H1 (cell line): ENCODE measurements around the gene TRIM10. TPM values are rescaled to one million over a fixed set of nuclear protein-coding genes. Genes with fewer than 3 reads are reported as not detected.

Experiments
- CTCF ChIA-PET: fragments of 300-600 bp; sonication (Branson Sonifier 250); formaldehyde crosslinking; loops from one replicate; lab custom pipeline; 2021; ENCODE audit not compliant: partially characterized antibody; lab: Charles Lee
- POLR2A ChIA-PET: fragments of 300-600 bp; sonication (Branson Sonifier 250); formaldehyde crosslinking; loops from one replicate; lab custom pipeline; 2021; ENCODE audit warnings: inconsistent platforms; ENCODE audit not compliant: partially characterized antibody; lab: Charles Lee
- DNase-seq, 2 experiments: peaks; one replicate each; pipeline versions ENCODE4 v3.0.0 to v3.0.0-alpha.2; 2010 to 2022; ENCODE audit warnings: low spot score in 2 of 2, low read depth in 1 of 2, mixed read lengths in 1 of 2
- FAIRE-seq: peaks from 2 replicates; lab custom pipeline; 2011; peaks lifted over from hg19 to GRCh38; lab: Jason Lieb, UNC
- H2AFZ ChIP-seq: 2 replicates; pipeline ENCODE4 v1.8.1; 2012; ENCODE audit warnings: low read length, inconsistent platforms
- H2AK5ac ChIP-seq: 2 replicates; pipeline ENCODE4 v1.6.1; 2013; ENCODE audit warnings: low read depth, low read length
- H2BK120ac ChIP-seq: replicated peaks from 2 replicates; pipeline ENCODE3; 2013; ENCODE audit warnings: low read depth, low read length, inconsistent platforms
- H2BK12ac ChIP-seq: 2 replicates; pipeline ENCODE4 v1.6.1; 2013; ENCODE audit warnings: low read depth, low read length
- H2BK15ac ChIP-seq: 2 replicates; pipeline ENCODE4 v1.6.1; 2013; ENCODE audit warnings: low read length
- H2BK20ac ChIP-seq: 2 replicates; pipeline ENCODE4 v1.6.1; 2013; ENCODE audit warnings: low read length
- H2BK5ac ChIP-seq: 2 replicates; pipeline ENCODE4 v1.6.1; 2013; ENCODE audit warnings: low read depth, low read length
- H3K14ac ChIP-seq: 2 replicates; pipeline ENCODE4 v1.6.1; 2013; ENCODE audit warnings: inconsistent platforms; ENCODE audit not compliant: insufficient read length
- H3K18ac ChIP-seq: 2 replicates; pipeline ENCODE4 v1.6.1; 2013; ENCODE audit warnings: low read length; ENCODE audit errors: extremely low read depth
- H3K23ac ChIP-seq: 2 replicates; pipeline ENCODE4 v1.6.1; 2013; ENCODE audit warnings: inconsistent platforms; ENCODE audit not compliant: insufficient read length
- H3K23me2 ChIP-seq: 2 replicates; pipeline ENCODE4 v1.6.1; 2013; ENCODE audit warnings: low read depth, low read length
- H3K27ac ChIP-seq: 2 replicates; pipeline ENCODE4 v1.6.1; 2011; ENCODE audit warnings: low read depth, low read length, inconsistent platforms
- H3K27me3 ChIP-seq, 4 experiments: replicated peaks in 1 of 4; 1 replicate in 1 of 4; 2 replicates in 3 of 4; pipeline versions ENCODE4 v1.6.1 to v1.8.1; 2011 to 2013; ENCODE audit warnings: low read length in 3 of 4, mild to moderate bottlenecking in 3 of 4, inconsistent platforms in 2 of 4, mixed read lengths in 2 of 4, moderate library complexity in 1 of 4; ENCODE audit not compliant: control insufficient read depth in 3 of 4, insufficient read depth in 3 of 4; ENCODE audit errors: extremely low read depth in 1 of 4
- H3K36me3 ChIP-seq, 4 experiments: 2 replicates each; pipeline versions ENCODE4 v1.6.1 to v1.8.1; 2011 to 2013; ENCODE audit warnings: mild to moderate bottlenecking in 4 of 4, low read length in 3 of 4, moderate library complexity in 2 of 4, control low read depth in 1 of 4, inconsistent platforms in 1 of 4; ENCODE audit not compliant: insufficient read depth in 4 of 4, control insufficient read depth in 2 of 4
- H3K4ac ChIP-seq: replicated peaks from 2 replicates; pipeline ENCODE3; 2013; ENCODE audit warnings: low read length, low read depth, mixed read lengths, inconsistent platforms; ENCODE audit not compliant: insufficient read length
- H3K4me1 ChIP-seq, 4 experiments: replicated peaks in 1 of 4; 1 replicate in 1 of 4; 2 replicates in 3 of 4; pipeline versions ENCODE4 v1.6.1 to v1.8.1; 2011 to 2013; ENCODE audit warnings: low read length in 3 of 4, inconsistent platforms in 2 of 4, mixed read lengths in 1 of 4; ENCODE audit not compliant: insufficient read depth in 4 of 4, control insufficient read depth in 3 of 4
- H3K4me2 ChIP-seq, 2 experiments: 2 replicates each; pipeline versions ENCODE4 v1.6.1 to v1.8.1; 2011 to 2013; ENCODE audit warnings: low read depth in 2 of 2, low read length in 2 of 2, control low read depth in 1 of 2, inconsistent platforms in 1 of 2, mild to moderate bottlenecking in 1 of 2; ENCODE audit not compliant: insufficient read depth in 1 of 2
- H3K4me3 ChIP-seq, 4 experiments: fragments of 200-600, 300-600 bp in 1 of 4; sonication (generic), shearing (Covaris generic), sonication (Bioruptor Twin) in 1 of 4; 2 replicates each; pipeline versions ENCODE4 v1.5.1 to v1.8.1; 2011 to 2016; ENCODE audit warnings: low read length in 4 of 4, low read depth in 3 of 4, control low read depth in 2 of 4, inconsistent platforms in 2 of 4, mild to moderate bottlenecking in 2 of 4, mixed read lengths in 1 of 4, moderate library complexity in 1 of 4; ENCODE audit not compliant: insufficient read depth in 2 of 4; ENCODE audit errors: extremely low read depth in 1 of 4
- H3K56ac ChIP-seq: replicated peaks from 2 replicates; pipeline ENCODE3; 2013; ENCODE audit warnings: low read depth, mild to moderate bottlenecking, mixed read lengths, low read length, inconsistent platforms; ENCODE audit not compliant: insufficient read length
- H3K79me1 ChIP-seq: 2 replicates; pipeline ENCODE4 v1.6.1; 2013; ENCODE audit warnings: low read depth, low read length, control low read depth
- H3K79me2 ChIP-seq, 2 experiments: 2 replicates each; pipeline versions ENCODE4 v1.6.1 to v1.8.1; 2012 to 2013; ENCODE audit warnings: low read length in 2 of 2, mild to moderate bottlenecking in 2 of 2, inconsistent platforms in 1 of 2; ENCODE audit not compliant: insufficient read depth in 2 of 2, control insufficient read depth in 1 of 2
- H3K9ac ChIP-seq, 4 experiments: replicated peaks in 1 of 4; 1 replicate in 1 of 4; 2 replicates in 3 of 4; pipeline versions ENCODE4 v1.6.1 to v1.8.1; 2011 to 2013; ENCODE audit warnings: low read depth in 3 of 4, low read length in 3 of 4, control low read depth in 2 of 4, mild to moderate bottlenecking in 2 of 4, moderate library complexity in 2 of 4, inconsistent platforms in 1 of 4; ENCODE audit errors: extremely low read depth in 1 of 4
- H3K9me3 ChIP-seq, 2 experiments: 2 replicates each; pipeline versions ENCODE4 v1.6.1 to v1.8.1; 2012 to 2013; ENCODE audit warnings: mild to moderate bottlenecking in 2 of 2, moderate library complexity in 2 of 2, control low read depth in 1 of 2, inconsistent platforms in 1 of 2, low read depth in 1 of 2, low read length in 1 of 2, mixed read lengths in 1 of 2; ENCODE audit not compliant: insufficient read depth in 2 of 2
- H4K20me1 ChIP-seq, 2 experiments: replicated peaks in 1 of 2; 2 replicates each; pipeline versions ENCODE3 to v1.8.1; 2011 to 2013; ENCODE audit warnings: inconsistent platforms in 2 of 2, low read length in 2 of 2, mild to moderate bottlenecking in 1 of 2; ENCODE audit not compliant: insufficient read depth in 2 of 2, control insufficient read depth in 1 of 2
- H4K5ac ChIP-seq: 2 replicates; pipeline ENCODE4 v1.6.1; 2013; ENCODE audit warnings: low read length, low read depth, mixed read lengths, inconsistent platforms; ENCODE audit not compliant: insufficient read length
- H4K8ac ChIP-seq: 2 replicates; pipeline ENCODE4 v1.8.0; 2013; ENCODE audit warnings: mild to moderate bottlenecking, moderate library complexity, low read length, inconsistent platforms; ENCODE audit not compliant: insufficient read depth; ENCODE audit errors: extremely low read depth
- H4K91ac ChIP-seq: replicated peaks from 2 replicates; pipeline ENCODE3; 2013; ENCODE audit warnings: low read length, mixed read lengths, inconsistent platforms; ENCODE audit not compliant: insufficient read length
- BRCA1 ChIP-seq: IDR thresholded peaks from 2 replicates; pipeline ENCODE4 v1.6.1; 2012; ENCODE audit warnings: low read depth, low read length, improper control_type of control experiment
- JUN ChIP-seq: IDR thresholded peaks from 2 replicates; pipeline ENCODE4 v1.6.1; 2011; ENCODE audit warnings: low read depth, mild to moderate bottlenecking, improper control_type of control experiment, low read length
- RXRA ChIP-seq: IDR thresholded peaks from 2 replicates; pipeline ENCODE4 v1.6.1; 2011; ENCODE audit warnings: low read depth, mild to moderate bottlenecking, low read length, moderate library complexity; ENCODE audit not compliant: insufficient read depth
- SRF ChIP-seq: IDR thresholded peaks from 2 replicates; pipeline ENCODE4 v1.6.1; 2011; ENCODE audit warnings: mild to moderate bottlenecking, low read depth, low read length, moderate library complexity
- TBP ChIP-seq: IDR thresholded peaks from 2 replicates; pipeline ENCODE4 v1.6.1; 2011; ENCODE audit warnings: low read depth, low read length, improper control_type of control experiment
- WGBS, 2 experiments: shearing (Covaris generic) in 1 of 2; methylation state at CpG; one replicate each; pipeline versions ENCODE4 v1.1.6 to v1.1.7; 2013 to 2015; ENCODE audit warnings: low lambda C conversion rate in 2 of 2, mixed read lengths in 2 of 2, inconsistent platforms in 1 of 2, low coverage in 1 of 2, missing lambda C conversion rate in 1 of 2; ENCODE audit not compliant: insufficient replicate concordance in 2 of 2, insufficient coverage in 1 of 2, insufficient read length in 1 of 2; ENCODE audit errors: extremely low coverage in 1 of 2, missing lambda C conversion rate in 1 of 2; 5-methylcytosine and 5-hydroxymethylcytosine counted together
- polyA plus RNA-seq, 7 experiments: library from polyadenylated mRNA; depleted of rRNA in 3 of 7; stranded (reverse) in 5 of 7; unstranded in 2 of 7; fragments of >200 nt in 5 of 7; fragments of 200-250 nt in 2 of 7; gene quantifications; 1 replicate in 5 of 7; 2 replicates in 1 of 7; 4 replicates in 1 of 7; pipeline versions ENCODE4 v1.2.1 to v1.2.3, GENCODE V29; 2011 to 2013; ENCODE audit warnings: missing spikeins in 2 of 7, mixed read lengths in 2 of 7
- total RNA-seq: library from RNA; stranded (reverse); fragmentation: NEBNext Ultra II Directional; extraction: Animal tissue kit (Norgen Biotek cat#: 25700); gene quantifications from 2 replicates; pipeline ENCODE4 v1.2.1, GENCODE V29; 2021

The TRIM10 gene
- total and polyA plus RNA-seq, 2 of the 8 experiments (the other 6 are each of a cell fraction or from before 2014, with no cell fraction given), result 0.06 TPM; not detected in 1

DNA sequence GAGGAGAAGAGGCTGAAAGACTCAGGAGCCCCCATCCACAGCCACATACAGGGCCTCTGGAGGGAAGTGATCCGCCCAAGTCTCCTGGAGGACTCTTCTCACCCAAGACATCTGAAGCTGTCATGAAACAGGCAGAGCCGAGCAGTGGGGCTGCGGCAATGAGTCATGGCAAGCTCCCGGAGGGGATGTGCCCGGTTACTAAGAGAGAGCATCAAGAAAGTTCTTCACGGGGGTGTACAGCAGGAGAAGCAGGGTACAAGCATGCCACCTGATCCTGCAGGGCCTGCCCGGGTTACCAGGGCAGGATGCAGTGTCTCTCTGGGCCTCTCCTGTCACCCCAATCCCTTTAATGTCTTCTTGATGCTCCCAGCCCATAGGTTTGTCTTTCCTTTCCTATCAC, 31.1 kb upstream of the TRIM10 start:
- no peak for FAIRE-seq
- H3K36me3 ChIP-seq, result peaks cover 5 to 45% (median 28%) of the 10 kb centered on the region in 4 experiments; a peak in 6 of 8 replicates

More for the DNA sequence above, 31.1 kb upstream of the TRIM10 start:
- no peak overlapping the region for H2BK5ac ChIP-seq
- no peak overlapping the region for H3K4me3 ChIP-seq
- no peaks in the 10 kb centered on the region for H3K27me3 ChIP-seq
- H4K20me1 ChIP-seq, result peaks cover 6 to 12% of the 10 kb centered on the region in 2 experiments
- H4K5ac ChIP-seq, result no peak overlapping the region
- no peak overlapping the region for H2AFZ ChIP-seq
- ChIA-PET POLR2A (no interaction called here), CTCF (interaction anchor here (1.5 kb wide), 1 partner anchor 78 kb away, joined by 3 read pairs; no protein-coding TSS in a partner anchor)
- no peak for DNase-seq
- no peaks in the 10 kb centered on the region for H3K79me2 ChIP-seq
- no peak overlapping the region for H4K91ac ChIP-seq
- H3K9me3 ChIP-seq, result no peaks in the 10 kb centered on the region
- no peak overlapping the region for H4K8ac ChIP-seq
- no peak overlapping the region for H3K4ac ChIP-seq
- no peak overlapping the region for H3K27ac ChIP-seq
- H3K9ac ChIP-seq, result no peak overlapping the region
- no peak overlapping the region for H2AK5ac ChIP-seq
- WGBS, 2 experiments, result 85% methylated on average over 7 of the region's 7 CpGs; no CpG with 5 or more reads in 1 of the 2 experiments
- no peaks in the 10 kb centered on the region for H3K79me1 ChIP-seq
- H2BK15ac ChIP-seq, result no peak overlapping the region
- no peak overlapping the region for H3K4me2 ChIP-seq
- H3K4me1 ChIP-seq, result no peaks in the 10 kb centered on the region
- TF ChIP-seq TBP, result no peak
- no peak for TF ChIP-seq JUN
- no peak for TF ChIP-seq BRCA1
- no peak for TF ChIP-seq RXRA
- no peak for TF ChIP-seq SRF
- no peak overlapping the region for H3K23ac ChIP-seq
- no peak overlapping the region for H3K14ac ChIP-seq
- H3K18ac ChIP-seq, result no peak overlapping the region
- H3K56ac ChIP-seq, result no peak overlapping the region
- H2BK20ac ChIP-seq, result no peak overlapping the region
- no peak overlapping the region for H2BK12ac ChIP-seq
- H2BK120ac ChIP-seq, result no peak overlapping the region
- H3K23me2 ChIP-seq, result no peaks in the 10 kb centered on the region
